Measurements from ENCODE around the gene OR6T1.

OR6T1 gene, protein sequence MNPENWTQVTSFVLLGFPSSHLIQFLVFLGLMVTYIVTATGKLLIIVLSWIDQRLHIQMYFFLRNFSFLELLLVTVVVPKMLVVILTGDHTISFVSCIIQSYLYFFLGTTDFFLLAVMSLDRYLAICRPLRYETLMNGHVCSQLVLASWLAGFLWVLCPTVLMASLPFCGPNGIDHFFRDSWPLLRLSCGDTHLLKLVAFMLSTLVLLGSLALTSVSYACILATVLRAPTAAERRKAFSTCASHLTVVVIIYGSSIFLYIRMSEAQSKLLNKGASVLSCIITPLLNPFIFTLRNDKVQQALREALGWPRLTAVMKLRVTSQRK

GRCh38 chr11:123943738-123944137, at the start of gene OR6T1:
OR6T1 (minus strand) TSS chr11:123943838; CDS start chr11:123943838, 0 bp downstream.
- no peak for DNase-seq

GRCh38 chr11:123979311-123979710, 35.7 kb upstream of the OR6T1 start:
- DNase-seq: no peak

DNA sequence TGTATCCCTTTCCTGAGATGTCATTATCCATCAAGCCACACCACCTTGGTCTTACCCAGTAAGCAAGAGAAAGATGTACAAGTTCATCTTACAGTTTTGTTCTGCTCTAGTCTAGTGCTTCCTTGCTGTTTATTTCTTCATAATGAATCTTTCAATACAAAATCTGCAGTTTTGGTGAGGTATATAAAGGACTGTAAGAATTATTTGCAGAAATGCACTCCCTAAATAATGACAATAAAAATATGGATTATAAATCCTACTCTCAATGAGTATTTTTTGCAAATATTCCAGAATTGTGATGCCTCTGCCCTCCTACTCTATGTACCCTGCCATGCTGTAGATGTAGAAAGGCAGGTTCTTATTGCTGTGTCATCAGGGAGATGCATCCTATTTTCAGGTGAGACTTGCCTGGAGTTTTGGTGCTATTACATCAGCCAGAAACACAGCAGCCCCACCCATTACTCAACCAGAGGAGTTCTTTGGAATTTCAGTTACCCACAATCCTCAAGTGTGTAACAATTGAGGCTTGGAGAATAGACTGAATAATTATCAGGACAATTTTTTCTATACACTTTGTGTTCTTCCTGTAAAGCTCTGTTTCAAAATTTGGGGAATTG, 34.2 kb upstream of the OR6T1 start, which contains the start of gene OR10S1:
Gene OR10S1, minus strand, starts transcription at position 51 of the 617 bp plus-strand sequence. CDS start 117 bp downstream, outside the sequence.
- DNase-seq: no peak

DNA sequence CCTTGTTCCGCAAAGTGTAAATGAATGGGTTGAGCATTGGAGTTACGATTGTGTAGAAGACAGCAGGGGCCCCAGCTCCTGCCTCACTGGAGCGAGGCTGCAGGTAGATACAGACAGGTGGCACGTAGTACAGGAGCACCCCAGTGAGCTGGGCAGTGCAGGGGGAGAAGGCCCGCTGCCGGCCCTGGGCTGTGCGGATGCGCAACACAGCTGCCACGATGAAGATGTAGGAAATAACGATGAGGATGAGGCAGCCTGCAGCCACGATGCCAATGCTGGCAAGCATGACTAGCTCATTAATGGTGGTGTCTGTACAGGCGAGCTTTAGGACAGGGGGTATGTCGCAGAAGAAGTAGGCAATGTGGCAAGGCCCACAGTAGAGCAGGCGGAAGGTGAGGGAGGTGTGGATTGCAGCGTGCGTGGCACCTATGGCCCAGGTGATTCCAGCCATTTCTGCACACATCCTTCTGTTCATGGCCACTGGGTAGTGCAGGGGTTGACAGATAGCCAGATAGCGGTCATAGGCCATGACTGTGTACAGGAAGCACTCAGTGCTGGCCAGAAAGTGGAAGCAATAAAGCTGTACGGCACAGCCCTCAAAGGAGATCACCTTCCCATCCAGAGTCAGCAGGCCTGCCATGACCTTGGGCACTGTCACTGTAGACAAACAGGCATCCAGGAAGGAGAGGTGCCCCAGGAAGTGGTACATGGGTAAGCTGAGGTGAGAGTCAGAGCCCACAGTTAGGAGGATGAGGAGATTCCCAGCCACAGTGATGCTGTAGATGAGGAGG, 33.3 kb upstream of the OR6T1 start:
- DNase-seq: no peak

DNA sequence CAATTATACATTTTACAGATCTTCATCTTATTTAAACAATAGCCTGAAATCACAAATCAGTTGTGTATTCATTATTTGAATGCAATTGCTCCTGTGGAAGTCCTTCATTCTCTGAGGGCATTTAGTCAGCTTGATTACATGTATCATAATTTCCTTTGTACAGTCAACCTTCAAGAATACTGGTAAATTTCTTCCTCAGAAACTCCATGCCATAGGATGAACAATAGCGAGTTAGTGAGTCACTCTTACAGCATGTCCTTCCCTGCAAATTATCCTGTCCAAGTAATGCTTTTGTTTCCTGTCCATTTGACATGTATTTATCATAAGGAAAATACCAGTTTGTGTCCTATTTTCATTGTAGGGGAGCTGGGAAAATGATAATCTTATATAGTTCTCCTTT, 30.2 kb upstream of the OR6T1 start:
- DNase-seq: no peak

- no peak for DNase-seq
These were observed 13.1 kb upstream of the OR6T1 start for GRCh38 chr11:123956752-123957151.

DNA sequence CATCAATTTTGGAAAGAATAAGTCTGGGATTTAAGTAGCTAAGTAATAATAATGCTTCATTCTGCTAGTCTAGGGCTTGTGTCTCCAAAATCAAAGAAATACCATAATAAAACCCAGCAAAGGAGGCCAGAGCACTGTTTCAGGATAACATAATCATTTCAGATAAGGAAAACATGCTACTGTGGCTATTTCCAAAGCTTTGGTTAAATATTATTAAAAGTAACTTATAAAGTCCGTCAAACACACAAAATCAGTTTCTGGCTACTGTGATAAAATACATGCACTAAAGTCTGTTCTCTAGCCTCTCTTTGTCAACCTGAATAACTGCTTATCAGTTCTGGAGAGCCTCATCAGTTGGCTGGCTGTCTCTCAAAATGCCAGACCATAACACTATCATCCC, 1.5 kb upstream of the OR6T1 start:
- DNase-seq: no peak

- no peak for DNase-seq
These were observed 1.2 kb downstream of the OR6T1 start for GRCh38 chr11:123942413-123942812.

DNA sequence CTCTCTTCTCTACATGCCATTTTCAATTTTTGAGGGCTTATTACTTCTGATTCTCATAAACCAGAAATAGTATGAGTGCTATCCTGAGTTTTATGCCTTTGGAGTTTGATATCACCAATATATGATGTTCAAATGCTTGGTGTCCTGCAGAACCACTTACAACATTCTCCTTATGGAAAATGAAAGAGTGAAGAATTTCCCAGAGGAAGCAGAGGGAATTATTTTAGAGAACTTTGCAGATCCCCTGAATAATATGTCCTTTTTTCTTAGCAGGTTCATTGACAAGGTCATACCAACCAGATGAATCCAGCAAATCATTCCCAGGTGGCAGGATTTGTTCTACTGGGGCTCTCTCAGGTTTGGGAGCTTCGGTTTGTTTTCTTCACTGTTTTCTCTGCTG, 4.3 kb downstream of the OR6T1 start, which contains the start of gene OR4D5:
Gene OR4D5, plus strand, starts transcription at position 301 of the 400 bp plus-strand sequence. Its CDS starts 0 bp downstream, at position 301.
- no peak for DNase-seq

GRCh38 chr11:123924027-123924426, 19.6 kb downstream of the OR6T1 start:
- no peak for DNase-seq

- no peak for DNase-seq
These were observed 22.7 kb downstream of the OR6T1 start for GRCh38 chr11:123920943-123921342.

DNA sequence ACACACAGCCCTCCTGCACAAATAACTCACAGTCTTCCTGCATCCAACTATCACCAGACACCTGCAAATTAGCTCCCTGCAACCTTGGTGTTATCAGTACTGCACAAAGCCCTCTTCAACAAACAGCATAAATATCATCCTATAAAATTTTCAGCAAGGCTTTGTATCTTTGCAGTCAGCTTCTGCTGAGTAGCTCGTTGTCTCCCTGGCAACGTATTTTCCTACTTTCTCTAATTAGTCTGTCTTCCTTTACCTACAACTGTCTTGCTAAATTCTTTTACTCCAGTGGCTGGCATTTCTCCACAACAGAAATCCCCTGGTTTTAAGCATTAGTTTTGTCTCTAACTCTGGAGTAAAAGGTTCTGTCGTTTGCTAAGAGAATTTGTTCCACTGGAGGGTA, 37.8 kb downstream of the OR6T1 start:
- no peak for DNase-seq

DNA sequence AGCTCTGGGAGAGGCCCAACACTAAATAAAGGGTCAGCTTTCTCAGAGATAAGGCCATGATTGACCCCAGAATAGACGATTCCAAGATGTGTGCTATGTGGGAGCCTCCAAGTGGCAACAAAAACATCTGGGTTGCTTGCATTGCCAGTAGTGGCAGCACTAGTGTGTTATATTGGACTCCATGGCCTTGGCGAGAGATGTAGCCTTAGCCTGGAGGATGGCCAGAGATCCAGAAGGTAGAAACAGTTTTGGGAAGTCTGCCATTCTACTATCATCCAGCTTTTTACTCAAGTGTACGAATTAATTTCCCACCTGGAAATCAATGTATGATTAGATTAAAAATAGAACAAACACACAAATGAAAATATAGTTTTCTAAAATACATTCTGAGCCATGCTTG, 38.7 kb downstream of the OR6T1 start:
- DNase-seq: no peak

DNA sequence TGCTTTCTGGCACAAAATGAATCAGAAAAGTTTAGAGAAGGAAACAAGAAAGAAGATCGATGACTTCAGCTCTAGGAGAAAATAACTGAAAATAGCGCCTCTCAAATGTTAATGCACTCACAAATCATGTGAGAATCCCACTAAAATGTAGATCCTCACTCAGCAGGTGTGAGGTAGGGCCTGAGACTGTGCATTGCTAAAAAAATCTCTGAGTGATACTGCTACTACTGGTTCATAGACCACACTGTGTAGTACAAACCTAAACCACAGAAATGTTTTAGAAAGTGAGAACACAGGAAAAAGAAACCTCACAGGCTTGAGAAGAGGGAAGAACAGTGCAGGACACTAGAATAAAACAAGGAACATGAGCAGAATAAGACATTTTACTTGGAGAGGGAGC, 39.7 kb downstream of the OR6T1 start:
- no peak for DNase-seq

GRCh38 chr11:123901867-123902266, 41.8 kb downstream of the OR6T1 start, which contains the start of gene OR8D4:
OR8D4 (plus strand) TSS chr11:123902167; CDS start chr11:123906432, 4,265 bp downstream.
- DNase-seq: no peak

GRCh38 chr11:123899792-123900191, 43.8 kb downstream of the OR6T1 start:
- no peak for DNase-seq
